Amygdala (tissue), 56 donors: Measurements from ENCODE around the gene HCRT.
"Not testable (repeated sequence)": the region's sequence is repeated elsewhere in the genome, so short reads cannot be mapped to it uniquely, and the experiment has no call there.

Experiments
- DNase-seq, 56 donors: peaks; one replicate each; lab custom pipeline; 2025; lab: John Stamatoyannopoulos, UW

HCRT gene

GRCh38 chr17:42199416-42200011 lies 14.3 kb upstream of the HCRT start:
- DNase-seq: no peak

GRCh38 chr17:42198897-42199296 lies 13.6 kb upstream of the HCRT start:
- DNase-seq: peak in 2 of 56 donors; percentile 9 to 12

- DNase-seq: no peak
Observed at GRCh38 chr17:42197564-42198156, 12.4 kb upstream of the HCRT start.

GRCh38 chr17:42193969-42194899 lies 9.0 kb upstream of the HCRT start, which contains the start of gene GHDC:
Gene GHDC (minus strand): TSS chr17:42194494. CDS start chr17:42193581, 913 bp downstream.
- peak in 55 of 56 donors; percentile 33 to 92 (median 76) for DNase-seq

GRCh38 chr17:42193216-42193968 lies 8.1 kb upstream of the HCRT start:
- no peak for DNase-seq

GRCh38 chr17:42192189-42193126 lies 7.2 kb upstream of the HCRT start:
- no peak for DNase-seq

GRCh38 chr17:42191275-42191608 lies 6.0 kb upstream of the HCRT start:
- DNase-seq: no peak

- DNase-seq: no peak
Observed at GRCh38 chr17:42190491-42191274, 5.4 kb upstream of the HCRT start.

- DNase-seq: no peak
Observed at GRCh38 chr17:42189651-42189965, 4.4 kb upstream of the HCRT start.

GRCh38 chr17:42188749-42189650 lies 3.7 kb upstream of the HCRT start:
- peak in 1 of 56 donors; percentile 8 for DNase-seq

GRCh38 chr17:42187833-42188232 lies 2.6 kb upstream of the HCRT start:
- DNase-seq: no peak

- DNase-seq: not testable (repeated sequence)
Observed at GRCh38 chr17:42186191-42186590, 939 bp upstream of the HCRT start.

GRCh38 chr17:42185621-42185930 lies 324 bp upstream of the HCRT start:
- no peak for DNase-seq

GRCh38 chr17:42183741-42184711 lies 1.2 kb downstream of the HCRT start:
- DNase-seq: peak in 51 of 56 donors; percentile 10 to 82 (median 57)

GRCh38 chr17:42182927-42183734 lies 2.1 kb downstream of the HCRT start:
- DNase-seq: peak in 2 of 56 donors; percentile 15 to 18

GRCh38 chr17:42181851-42182207 lies 3.4 kb downstream of the HCRT start:
- DNase-seq: no peak
